ENCODE measurements around the gene WASL.

WASL gene

GRCh38 chr7:123687727-123688126, 61.1 kb downstream of the WASL start:
- no peak for DNase-seq

GRCh38 chr7:123687161-123687560, 61.6 kb downstream of the WASL start:
- no peak for DNase-seq

GRCh38 chr7:123682690-123683089, 66.1 kb downstream of the WASL start:
- DNase-seq, result no peak

- no peak for DNase-seq
These were observed 67.2 kb downstream of the WASL start for GRCh38 chr7:123681561-123681960.

- DNase-seq, result no peak
These were observed 68.2 kb downstream of the WASL start for GRCh38 chr7:123680580-123680979.

GRCh38 chr7:123679614-123680013, 69.2 kb downstream of the WASL start:
- no peak for DNase-seq

- no peak for DNase-seq
These were observed 71.6 kb downstream of the WASL start for GRCh38 chr7:123677061-123677715.

GRCh38 chr7:123675181-123675473, 73.7 kb downstream of the WASL start:
- no peak for DNase-seq

- no peak for DNase-seq
These were observed 74.2 kb downstream of the WASL start for GRCh38 chr7:123674399-123675180.

- DNase-seq, result no peak
These were observed 74.9 kb downstream of the WASL start for GRCh38 chr7:123673752-123674398.

- DNase-seq, result no peak
These were observed 75.6 kb downstream of the WASL start for GRCh38 chr7:123673137-123673732.

- DNase-seq, result no peak
These were observed 79.3 kb downstream of the WASL start for GRCh38 chr7:123669485-123669884.

GRCh38 chr7:123666492-123666891, 82.3 kb downstream of the WASL start:
- DNase-seq, result no peak

- no peak for DNase-seq
These were observed 82.9 kb downstream of the WASL start for GRCh38 chr7:123665896-123666295.

- DNase-seq, result no peak
These were observed 83.6 kb downstream of the WASL start for GRCh38 chr7:123665157-123665556.

GRCh38 chr7:123663200-123663599, 85.6 kb downstream of the WASL start:
- DNase-seq, result no peak

GRCh38 chr7:123662755-123663154, 86.0 kb downstream of the WASL start:
- DNase-seq, result no peak

GRCh38 chr7:123662293-123662692, 86.5 kb downstream of the WASL start:
- DNase-seq, result no peak

GRCh38 chr7:123661765-123662164, 87.0 kb downstream of the WASL start:
- DNase-seq, result no peak

- no peak for DNase-seq
These were observed 88.1 kb downstream of the WASL start for GRCh38 chr7:123660514-123661354.

- DNase-seq, result no peak
These were observed 90.8 kb downstream of the WASL start for GRCh38 chr7:123658023-123658422.

- no peak for DNase-seq
These were observed 91.5 kb downstream of the WASL start for GRCh38 chr7:123657304-123657685.

Data from activated T-cell treated with anti-CD3 and anti-CD28 coated beads for 4 hours (primary cell).